Fibroblast of skin of abdomen (primary cell): ENCODE measurements around the gene PCBD1.

Experiments used
- DNase-seq: peaks from one replicate; pipeline ENCODE4 v3.0.0-alpha.2; 2013

PCBD1 gene

DNA sequence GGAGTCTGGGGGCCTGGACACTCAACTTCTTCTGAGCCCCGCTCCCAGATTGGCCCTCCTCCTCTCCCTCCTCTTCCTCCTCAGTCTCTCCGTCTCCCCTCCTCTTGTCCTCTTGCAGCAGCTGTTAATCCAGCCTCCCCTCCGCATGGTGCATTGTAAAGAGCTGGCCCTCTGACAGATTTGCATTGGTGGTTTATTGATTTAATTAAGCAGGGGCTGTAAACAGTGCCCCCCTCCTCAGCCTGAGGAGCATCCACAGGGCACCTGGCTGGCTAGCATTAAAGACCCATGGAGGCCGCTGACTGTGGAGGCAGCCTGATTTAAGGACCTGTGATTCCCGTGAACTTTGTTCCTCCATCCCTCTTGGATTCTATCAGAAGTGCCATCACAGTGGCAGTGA is 28.9 kb upstream of the PCBD1 start:
- DNase-seq = no peak

DNA sequence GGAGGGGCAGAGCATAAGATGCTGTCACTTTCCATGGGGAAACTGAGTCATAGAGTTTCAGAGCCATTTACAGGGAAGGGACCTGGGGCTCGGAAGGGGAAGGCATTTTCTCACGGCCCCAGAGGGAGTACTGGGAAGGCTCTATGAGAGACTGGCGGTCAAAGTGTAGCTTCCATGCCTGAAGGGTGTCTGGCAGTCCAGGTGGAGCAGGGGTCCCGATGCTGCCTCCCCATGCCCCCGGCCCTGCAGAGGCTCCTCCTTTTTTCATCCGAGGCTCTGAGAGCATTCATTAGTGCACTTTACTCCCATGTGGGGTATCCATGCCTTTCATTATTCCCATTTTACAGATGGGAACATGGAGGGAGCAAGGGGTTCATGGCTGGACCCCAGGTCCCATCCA is 27.9 kb upstream of the PCBD1 start:
- DNase-seq = no peak

DNA sequence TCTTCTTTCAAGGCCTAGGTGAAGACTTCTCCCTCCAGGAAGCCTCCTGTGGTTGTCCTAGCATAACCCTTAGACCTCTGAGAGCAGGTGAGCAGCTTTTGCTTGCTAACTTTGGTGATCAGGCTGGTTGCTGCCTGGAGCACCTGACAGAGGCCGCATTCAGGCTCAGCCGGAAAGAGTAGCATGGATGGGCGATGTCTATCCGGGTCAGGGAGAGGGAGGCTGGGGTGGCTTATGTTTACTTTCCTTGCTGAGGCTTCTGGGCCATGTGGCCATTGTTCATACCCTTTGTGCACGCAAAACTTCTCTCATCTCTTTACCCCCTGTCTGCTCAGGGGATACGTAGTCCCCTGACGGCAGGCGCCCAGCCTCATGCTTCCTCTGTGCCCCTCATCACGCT is 27.4 kb upstream of the PCBD1 start:
- no peak for DNase-seq

DNA sequence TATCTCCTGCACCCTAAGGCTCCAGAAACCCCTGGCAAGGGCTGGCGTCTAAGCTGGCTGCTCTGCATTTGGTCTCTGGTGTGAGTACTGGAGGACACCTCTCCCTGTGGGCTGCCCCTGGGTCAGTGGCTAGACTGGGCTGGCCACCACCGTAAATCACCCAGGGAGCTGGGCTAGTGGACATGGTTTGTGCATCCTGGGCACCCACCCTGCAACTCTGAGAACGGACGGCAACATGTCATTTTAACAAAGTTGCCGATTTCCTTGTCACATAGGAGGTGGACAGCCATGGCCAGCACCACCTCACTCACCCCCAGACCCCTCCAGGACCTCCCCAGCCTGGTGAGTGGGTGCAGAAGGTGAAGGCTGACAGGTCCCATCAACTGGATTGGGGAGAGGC is 26.8 kb upstream of the PCBD1 start:
- no peak for DNase-seq

DNA sequence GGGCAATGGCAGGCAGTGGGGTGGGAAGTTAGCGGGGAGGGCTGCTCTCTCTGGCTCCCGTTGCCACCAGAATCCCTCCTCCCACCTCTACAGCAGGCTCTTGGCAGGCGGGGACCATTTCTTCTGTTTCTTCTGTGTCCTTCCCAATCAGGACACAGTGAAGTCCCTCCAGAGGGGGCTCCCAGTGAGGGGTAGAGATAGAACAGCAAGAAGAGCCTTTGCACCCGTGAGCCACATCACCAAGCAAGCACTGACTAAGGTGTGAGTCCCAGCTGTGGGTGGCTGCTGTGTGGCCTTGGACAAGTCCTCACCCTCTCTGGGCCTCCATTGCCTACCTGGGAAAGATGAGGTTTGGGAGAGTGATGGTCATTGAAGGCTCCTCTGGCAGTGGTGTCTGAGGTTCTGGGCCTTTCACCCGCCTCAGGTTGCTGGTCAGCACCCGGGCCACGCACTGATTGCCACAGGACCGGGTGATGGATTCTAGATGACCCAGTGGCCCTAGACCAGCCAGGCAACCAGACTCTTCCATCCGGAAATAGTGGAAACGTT is 26.0 kb upstream of the PCBD1 start:
- no peak for DNase-seq

DNA sequence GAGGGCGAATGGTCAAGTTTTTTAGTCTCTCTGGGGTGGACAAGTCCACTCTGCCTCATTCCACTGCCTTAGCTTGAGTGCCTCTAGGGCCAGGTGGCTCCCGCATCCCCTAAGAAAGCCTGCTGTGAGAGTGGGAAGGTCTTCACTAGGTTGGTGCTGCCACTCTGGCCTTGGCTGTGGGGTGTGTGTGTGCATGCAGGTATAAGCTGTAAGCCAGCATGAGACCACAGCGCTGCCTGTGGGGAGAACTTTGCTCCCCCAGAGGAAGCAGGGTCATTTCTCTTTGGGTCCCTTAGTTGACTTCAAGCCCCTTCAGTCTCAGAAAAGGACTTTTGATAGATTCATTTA is 25.5 kb upstream of the PCBD1 start:
- DNase-seq = no peak

DNA sequence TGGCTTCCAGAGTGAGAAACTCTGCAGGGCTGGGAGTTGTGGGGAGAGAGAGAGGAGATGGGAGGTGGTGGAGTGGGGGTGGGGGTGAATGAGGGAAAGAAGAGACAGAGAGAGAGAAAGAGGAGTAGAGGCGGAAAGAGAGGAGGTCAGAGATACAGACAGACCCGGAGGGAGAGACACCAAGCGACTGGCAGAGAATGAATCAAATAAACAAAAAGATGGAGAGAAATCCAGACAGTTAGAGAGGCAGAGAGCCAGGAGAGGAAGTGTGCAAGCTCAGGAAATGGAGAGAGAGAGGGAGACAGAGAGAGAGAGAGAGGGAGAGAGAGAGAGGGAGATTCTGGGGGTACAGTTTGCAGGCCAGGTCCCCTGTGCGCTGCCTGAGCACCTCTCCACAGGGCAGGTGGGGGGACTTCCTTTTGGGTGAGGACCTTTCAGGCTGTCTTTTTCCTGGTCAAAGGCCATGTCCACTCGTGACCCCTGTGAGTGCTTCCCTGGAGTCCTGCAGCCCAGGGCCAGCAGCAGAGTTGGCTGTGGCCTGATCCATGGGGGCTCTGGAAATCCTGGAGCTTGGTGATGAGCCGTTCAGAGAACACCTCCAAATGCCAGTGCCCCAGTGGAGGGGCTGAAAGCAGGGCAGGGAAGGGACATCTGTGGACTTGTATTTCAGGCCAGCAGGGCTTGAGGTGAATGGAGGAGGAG is 25.0 kb upstream of the PCBD1 start:
- no peak for DNase-seq

DNA sequence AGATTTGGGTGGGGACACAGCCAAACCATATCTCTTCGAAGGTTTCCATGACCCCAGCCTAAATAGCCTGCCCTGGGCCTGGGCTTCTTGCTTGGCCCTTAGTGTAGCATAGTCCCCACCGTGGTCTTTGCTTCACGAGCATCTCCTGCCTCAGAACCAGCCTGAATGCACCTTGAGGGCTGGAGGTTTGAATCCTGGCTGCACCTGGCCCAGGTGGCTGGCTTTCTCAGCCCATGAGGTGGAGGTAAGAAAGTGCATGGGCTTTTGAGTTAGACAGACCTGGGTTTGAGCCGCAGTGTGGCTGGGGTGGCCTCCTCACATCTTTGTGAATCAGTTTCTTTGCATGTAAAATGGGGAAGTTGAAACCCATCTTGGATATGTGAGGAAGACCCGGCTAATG is 24.2 kb upstream of the PCBD1 start:
- DNase-seq = no peak

DNA sequence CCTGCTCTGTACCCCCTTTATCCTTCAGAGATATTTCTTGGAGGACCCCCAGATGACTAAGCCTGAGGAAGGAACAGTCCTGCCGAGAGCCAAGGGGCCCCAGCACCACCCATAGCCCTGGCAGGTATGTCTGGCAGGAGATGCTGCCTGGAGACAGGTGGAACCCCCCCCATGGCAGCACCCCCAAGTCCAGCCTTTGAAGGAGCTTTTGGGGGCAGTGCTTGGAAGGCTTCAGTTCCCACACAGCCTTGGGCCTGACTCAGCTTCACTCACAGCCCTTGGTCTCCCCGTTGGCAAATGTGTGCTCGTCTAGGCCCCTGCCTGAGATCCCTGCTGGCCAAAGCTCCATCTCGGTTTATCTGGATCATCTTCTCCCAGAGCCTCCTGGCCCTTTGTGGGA is 23.0 kb upstream of the PCBD1 start:
- no peak for DNase-seq

DNA sequence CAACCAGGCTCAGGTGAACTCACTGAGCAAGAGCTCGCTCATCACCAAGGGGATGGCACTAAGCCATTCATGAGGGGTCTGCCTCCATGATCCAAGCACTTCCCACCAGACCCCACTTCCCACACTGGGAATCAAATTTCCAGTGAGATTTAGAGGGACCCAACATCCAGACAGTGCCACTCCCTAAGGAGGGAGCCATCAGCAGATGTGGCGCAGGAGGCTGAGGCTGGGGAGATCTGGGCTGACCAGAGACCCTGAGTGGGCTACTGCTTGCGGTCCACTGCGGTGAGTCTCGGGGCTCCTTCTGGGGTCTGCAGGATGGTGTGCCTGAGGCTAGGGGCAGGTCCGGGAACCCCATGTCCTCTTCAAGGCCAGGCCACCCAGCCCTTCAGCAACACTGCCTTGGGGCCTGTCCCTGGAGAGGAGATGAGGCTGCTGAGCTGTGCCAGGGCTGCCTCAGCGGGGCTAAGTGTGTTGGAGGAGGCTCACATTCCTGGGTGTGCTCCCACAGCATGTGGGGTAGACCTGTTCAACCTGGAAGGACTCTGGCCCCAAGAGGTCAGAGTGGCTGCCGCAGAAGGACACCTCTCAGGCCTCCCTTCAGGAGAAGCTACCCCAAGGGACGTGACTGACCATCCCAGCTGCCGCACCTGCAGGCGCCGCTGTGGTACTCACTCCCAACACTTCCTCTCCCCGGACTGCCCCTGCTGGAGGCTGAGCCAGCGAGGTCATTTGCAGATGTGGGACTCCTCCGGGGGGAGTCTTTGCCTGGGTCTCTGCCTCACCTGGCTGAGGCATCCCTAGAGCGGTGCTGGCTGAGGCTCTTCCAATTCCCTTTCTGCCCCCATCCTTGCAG is 22.3 kb upstream of the PCBD1 start:
- no peak for DNase-seq

DNA sequence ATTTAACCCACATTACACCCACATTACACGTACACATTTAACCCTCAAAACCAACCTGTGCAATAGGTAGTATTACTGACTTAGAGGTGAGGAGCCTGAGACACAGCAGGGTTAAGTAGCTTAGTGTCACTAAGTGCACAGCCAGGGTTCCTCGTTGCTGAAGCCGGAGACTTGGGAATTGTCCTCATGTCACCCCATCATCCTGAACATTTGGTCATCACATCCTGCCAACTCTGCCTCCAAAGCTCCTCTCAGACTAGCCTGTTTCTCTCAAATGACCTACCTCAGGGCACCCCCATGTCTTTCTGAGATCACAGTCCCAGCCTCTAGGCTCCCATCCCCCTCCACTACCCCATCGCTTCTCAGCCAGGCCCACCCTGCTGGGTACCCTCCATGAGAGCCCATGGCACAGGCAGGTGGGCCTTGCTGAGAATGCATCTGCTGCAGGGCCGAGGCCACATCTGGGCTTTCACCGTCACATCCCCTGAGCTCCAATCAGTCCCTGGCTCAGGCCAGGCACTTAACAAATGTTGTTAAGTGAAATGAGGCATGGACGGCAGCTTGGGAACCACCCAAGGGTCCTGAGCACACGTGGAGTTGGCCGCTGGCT is 21.1 kb upstream of the PCBD1 start:
- DNase-seq = no peak

DNA sequence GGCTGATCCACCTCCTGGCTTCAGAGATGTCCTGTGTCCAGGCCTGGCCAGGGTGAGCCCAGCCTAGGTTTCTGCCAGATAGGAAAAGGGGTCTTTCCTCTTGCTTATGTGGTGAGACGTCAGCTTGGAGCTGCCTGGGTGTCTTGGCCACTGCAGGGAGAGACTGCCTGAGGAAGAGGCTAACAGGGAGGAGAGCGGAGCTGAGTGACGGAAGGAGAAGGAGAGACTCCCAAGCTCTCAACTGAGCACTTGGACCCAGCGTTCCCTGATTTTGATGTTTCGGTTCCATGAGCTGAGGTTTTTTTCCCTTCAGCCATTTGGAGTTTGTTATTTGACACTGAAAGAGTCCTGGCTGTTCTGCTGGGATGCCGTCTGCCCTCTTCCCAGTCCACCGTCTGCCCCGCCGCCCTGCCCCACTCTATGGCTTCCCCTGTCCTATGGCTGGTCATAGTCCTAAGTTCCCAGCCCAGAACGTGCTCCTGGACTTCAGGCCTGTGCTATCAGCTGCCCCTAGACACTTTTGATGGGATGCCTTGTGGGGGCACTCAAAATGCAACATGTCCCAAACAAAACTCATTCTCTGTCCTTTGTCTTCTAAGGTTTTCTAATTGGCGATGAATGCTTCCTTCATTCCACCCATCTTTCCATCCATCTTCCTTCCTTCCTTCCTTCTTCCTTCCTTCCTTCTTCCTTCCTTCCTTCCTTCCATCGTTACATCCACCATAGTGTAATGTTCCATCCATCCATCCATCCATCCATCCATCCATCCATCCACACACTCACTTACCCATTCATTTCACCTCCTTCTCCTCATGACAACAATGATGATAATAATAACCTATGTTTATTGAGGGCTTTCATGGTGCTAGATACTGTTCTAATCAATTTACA is 20.3 kb upstream of the PCBD1 start:
- no peak for DNase-seq

DNA sequence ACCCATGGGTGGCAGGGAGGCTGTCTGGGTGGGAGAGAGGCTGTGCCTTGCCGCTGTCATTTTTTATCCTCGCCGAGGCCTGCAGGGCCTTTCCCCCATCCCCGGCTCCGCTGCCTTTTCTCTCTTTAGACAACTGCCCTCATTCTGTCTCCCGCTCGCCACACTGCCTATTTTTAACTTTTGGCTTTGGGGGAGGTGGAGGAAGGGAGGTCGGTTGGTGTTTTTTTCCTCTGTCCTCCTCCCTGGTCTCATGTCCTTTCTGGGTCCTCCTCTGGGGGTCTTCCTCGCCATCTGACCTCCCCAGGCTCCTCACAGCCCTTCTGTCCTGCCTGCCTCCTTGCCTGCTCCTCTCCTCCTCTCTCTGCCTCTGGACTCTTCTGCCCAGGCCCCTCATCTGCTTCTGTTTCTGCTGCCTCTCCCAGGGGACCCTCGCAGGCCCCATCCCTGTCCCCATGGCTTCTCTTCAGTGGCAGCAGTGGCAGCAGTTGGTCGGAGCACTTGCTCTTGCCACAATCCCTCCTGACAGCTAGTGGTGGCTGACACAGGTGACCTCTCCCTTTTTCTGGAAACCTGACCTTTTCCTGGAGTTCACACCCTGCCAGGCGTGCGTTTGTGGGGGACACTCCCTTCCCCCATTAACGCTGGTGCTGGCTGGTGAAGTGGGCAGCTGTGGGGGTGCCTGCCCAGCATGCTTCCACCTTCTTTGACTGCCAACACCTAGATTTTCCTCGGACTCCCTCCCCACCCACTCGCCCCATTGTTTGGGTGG is 19.5 kb upstream of the PCBD1 start:
- no peak for DNase-seq

DNA sequence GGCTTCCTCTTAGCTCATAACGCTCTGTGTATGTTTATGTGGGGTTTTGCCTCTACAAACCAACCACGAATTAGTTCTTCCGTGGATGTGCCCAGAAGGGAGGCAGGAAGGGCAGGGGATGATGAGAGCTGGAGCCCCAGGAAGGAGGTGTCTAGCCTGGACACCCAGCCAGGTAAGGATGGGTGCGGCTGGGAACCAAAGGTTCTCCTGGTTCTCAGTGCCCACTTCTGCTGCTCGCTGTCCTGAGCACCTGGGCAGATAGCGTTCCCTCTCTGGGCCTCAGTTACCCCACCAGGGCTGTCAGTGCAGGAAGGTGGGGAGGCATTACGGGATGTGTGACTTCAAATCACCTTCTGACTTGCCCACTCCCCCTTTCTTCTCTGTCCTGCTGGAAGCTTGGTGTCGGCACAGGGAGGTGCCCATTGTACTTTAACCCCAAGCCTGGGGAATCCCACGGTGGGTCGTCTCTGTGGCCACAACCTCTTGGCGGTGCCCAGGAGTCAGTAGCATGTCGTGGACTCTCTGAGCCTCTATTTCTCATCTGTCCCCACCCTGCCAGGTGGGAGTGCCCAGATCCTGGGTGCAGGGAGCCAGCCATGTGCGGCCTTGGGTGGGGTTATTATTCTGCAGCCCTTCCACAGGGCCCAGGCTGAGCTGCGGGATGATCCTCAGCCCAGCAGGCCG is 18.7 kb upstream of the PCBD1 start:
- no peak for DNase-seq

DNA sequence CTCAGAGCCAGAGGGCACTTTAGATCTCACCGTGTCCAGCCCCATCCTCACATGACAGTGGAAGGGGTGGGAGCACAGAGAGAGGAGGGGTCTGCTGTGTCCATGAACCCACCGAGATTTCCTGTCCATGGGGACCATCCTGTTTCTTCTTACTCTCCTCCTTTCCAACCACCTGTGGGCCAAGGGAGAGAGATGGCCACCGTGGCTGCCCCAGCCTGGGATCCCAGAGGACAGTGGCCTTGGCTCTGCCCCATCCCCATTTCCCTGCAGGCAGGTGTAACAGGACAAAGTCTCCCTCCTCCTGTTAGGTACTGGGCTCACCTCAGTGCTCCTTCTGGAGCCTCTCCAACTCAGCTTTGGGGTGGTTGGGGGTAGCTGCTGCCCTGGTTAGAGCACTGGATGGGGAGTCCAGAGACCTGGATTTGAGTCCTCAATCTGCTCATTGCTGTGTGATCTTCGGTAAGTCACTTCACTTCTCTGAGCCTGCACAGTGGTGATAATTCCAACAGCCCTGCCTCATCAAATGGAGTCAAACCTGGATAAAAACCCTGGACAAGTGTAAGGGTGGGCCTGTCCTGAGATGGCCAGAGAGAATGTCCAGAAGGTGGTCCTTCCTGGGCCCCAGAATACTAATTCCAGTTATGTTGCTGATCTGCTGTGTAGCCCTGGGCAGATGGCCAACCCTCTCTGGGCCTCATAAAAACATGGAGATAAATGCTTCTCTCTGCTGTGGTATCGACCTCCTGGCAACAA is 17.8 kb upstream of the PCBD1 start:
- DNase-seq = no peak

DNA sequence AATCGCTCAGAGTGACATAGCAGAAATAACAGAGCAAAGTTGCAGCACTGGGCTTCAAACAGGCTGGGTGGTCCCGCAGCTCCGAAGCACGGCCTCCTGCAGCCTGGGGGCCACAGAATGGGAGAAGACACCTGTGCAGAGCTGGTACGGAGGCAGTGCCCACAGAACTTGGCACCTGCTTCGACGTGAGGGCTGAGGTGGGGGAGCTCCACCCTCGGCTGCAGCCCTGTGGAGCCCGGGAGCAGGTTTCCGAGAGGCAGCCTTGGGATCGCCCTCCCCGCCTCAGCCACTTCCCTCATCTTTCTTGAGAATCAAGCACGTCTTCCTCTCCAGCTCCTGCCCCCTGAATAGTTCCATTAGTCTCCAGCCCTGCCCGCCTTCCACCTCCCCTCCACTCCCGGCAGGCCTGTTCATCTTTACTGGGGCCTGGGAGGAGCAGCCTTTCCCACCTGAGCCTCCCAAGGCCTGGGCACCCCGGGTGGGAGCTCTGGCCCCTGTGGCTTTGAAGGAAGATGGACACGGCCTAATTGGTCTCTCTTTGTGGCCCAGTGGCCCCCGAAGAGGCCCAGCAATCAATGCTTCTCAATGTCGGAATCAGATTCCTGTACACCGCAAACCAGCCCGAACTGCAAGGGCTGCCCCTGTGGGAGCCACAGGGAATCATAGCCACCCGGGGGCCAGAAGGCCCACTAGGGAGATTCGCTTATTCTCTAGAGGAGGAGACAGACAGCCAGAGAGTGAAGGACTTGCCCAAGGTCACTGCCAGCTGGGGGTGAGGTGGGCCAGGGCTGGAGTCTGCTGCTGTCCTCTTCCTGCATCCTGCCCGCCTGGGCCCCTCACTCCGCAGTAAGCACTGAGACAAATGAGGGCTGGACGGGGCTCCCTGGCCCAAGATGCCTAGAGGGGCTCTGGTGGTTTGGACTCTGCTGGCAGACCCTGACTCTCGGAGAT is 17.0 kb upstream of the PCBD1 start:
- DNase-seq = no peak

DNA sequence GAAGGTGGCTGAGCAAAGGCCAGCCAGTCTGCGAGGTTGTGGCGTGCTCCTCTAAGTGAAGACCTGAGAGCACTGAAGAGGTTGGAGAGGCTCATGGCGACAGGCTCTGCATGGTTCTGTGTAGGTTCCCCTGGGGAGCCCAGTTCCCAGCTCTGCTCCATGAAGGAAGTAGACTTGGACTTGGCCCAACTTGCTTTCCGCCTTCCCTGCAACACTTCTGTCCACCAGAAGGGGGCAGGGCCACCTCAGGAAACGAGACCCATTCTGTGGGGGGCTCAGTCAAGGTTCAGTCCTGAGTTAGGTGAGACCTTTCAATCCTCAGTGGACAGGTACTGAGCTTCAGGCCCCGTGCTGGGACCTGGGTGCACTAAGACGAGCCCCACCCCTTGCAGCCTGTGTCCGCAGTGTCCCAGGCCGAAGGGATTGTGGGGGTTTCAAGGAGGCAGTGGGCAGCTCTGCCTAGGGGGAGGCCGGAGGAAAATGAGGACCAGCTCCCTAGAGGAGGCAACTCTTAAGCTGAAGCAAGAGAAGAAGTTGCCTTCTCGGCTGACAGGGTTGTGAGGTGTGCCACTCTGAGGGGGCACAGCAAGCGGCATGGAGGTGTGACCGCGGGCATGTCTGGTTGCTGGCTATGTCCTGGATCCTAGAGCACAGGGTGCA is 15.0 kb upstream of the PCBD1 start:
- peak; percentile 35 for DNase-seq

DNA sequence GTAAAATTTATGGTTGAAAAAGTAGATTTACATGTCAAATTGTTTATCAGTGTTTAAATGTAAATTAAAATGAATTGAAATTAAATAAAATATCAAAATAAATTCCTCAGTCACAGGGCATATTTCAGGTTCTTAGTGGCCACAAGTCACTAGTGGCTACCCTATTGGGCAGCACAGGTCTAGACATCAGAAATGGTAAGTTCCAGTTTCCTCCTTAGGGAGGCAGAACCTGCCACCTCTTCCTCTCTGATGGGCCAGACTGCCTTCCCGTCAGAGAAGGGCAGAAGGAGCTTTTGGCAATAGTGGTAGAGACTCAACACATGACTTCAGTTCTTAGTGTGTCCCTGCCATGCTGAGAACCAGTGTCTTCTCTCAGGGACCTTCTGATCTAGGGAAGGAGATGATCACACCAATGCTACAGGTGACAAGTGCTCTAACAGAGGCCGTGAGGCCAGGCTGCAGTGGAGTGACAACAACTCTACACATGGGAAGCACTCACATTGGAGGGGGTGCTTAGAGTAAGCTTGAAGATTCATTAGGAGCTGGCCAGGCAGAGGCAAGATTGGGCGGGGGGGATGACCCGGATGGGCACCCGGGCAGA is 14.4 kb upstream of the PCBD1 start:
- no peak for DNase-seq
